ENCODE data around the gene SLFN12L.
"Not testable (repeated sequence)": the region's sequence is repeated elsewhere in the genome, so short reads cannot be mapped to it uniquely, and the experiment has no call there.

SLFN12L gene

DNA sequence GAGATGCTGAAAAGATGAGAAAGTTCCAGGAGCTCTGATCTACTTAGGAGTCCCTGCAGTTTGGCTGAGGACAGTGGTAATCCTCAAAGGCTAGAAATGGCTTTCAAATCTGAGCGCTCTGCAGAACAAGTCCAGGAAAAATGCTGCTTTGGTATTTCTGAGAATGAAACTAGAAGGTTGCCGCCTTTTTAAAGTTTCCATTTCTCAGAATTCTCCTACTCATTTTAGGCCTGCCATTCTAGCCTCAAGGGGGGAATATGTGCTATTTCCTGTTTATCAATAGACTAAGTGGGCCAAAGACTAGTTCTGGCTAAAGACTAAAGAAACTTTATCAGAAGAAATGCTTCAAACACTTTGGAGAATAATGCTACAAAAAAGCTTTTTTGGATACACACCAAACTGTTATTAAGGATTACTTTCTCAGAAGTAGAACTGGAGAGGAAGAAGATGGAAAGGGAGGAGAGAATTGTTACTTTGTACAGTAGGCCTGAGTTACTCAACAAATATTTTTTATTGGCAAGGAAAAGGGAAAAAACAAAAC lies at the start of gene SLFN12L:
SLFN12L (minus strand) TSS at position 78 of the 541 bp plus-strand sequence. CDS start 15,314 bp downstream, outside the sequence.
- no peak for DNase-seq

GRCh38 chr17:35586569-35587073 lies 49.1 kb upstream of the SLFN12L start:
- no peak for DNase-seq

DNA sequence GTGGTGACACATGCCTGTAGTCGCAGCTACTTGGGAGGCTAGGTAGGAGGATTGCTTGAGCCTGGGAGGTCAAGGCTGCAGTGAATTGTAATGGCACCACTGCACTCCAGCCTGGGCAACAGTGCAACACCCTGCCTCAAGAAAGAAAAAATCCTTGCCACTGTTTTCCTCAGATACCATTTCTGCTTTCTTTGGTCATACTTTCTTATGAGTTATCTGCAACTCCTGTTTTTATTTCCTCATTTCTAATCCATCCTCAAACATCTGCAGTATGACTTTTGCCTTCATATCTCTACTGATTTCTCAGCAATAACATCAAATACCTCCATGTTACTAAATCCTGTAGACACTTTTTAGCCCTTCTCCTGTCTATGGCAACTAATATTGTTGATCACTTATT lies 46.6 kb upstream of the SLFN12L start:
- DNase-seq = no peak

DNA sequence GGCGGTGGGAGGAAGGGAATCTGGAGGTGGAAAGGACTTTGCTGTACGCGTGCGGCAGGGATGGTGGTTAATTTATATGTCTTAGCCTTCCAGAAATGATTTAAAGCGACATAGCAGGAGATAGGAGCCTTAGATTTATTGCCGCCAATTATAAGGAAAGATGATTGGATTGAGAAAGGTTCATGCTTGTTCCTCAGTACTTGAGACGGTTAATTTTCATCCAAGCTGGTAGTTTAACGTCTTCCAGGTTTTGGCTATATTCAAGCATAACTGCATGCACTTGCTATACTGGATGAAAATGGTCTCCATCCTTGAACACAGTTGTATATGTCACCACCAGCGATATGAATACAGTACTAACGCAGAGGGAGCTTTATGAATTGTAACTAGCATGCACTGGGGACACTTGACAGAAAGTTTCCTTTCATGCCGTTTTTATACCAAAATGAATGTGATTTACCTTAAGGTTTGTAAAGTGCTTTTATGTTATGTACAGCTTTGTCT lies 41.5 kb upstream of the SLFN12L start:
- peak in 1 of 3 experiments; percentile 26 for DNase-seq

DNA sequence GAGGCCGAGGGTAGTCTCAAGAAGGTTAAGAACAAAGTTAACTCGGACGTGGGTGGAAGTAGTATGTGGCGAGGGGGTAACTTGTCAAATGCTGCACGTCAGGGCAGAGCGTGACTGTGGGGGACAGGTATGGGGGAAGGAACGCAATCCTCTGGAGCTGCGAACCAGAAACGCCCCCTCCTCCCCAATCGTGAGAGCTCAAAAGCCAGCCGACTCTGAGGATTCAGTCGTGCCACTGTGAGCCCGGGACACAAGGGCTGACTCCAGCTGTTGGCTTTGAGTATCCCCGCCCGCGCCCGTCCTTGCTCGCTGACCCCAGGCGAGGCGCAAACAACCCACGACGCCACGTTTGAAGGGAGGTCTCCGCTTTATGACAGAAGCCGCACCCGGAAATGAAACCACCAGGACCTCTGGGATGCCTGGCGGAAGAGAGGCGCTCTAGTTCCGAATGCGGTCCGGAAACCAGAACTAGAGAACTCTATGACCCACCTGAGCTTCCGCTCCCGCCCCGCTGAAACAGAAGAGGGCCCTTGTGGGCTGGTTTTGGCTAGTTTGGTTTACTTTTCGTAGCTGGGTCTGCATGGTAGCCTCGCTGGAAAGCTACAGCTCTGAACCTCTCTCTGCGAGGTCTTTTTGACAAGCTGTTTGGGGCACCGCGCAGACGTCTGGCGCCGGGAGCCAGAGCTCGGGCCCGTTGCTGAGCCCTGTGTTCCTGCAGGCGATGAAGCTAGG lies 40.9 kb upstream of the SLFN12L start, which contains the start of gene PEX12:
PEX12 (minus strand) TSS at position 375 of the 732 bp plus-strand sequence. CDS start 550 bp downstream, outside the sequence.
- DNase-seq = peak; percentile 85 to 95 (median 94)

- DNase-seq = no peak
Measured at GRCh38 chr17:35577830-35578196, 40.3 kb upstream of the SLFN12L start.

GRCh38 chr17:35575759-35576158 lies 38.3 kb upstream of the SLFN12L start:
- DNase-seq = no peak

GRCh38 chr17:35569405-35569804 lies 31.9 kb upstream of the SLFN12L start:
- DNase-seq = no peak

GRCh38 chr17:35568561-35568960 lies 31.1 kb upstream of the SLFN12L start:
- no peak for DNase-seq

- DNase-seq = peak in 1 of 3 experiments; percentile 43
Measured at GRCh38 chr17:35566968-35567367, 29.5 kb upstream of the SLFN12L start.

DNA sequence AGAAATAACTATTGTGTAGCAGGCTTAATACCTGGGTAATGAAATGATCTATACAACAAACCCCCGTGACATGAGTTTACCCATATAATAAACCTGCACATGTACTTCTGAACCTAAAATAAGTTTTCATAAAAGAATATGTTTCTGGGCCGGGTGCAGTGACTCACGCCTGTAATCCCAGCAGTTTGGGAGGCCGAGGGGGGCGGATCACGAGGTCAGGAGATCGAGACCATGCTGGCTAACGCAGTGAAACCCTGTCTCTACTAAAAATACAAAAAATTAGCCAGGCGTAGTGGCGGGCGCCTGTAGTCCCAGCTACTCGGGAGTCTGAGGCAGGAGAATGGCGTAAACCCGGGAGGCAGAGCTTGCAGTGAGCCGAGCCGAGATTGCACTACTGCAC lies 25.7 kb upstream of the SLFN12L start:
- DNase-seq = not testable (repeated sequence)

- DNase-seq = no peak
Measured at GRCh38 chr17:35560703-35561102, 23.2 kb upstream of the SLFN12L start, which contains the start of gene SLFN14. Gene SLFN14 (minus strand): TSS chr17:35560819. CDS start chr17:35558062, 2,757 bp downstream.

DNA sequence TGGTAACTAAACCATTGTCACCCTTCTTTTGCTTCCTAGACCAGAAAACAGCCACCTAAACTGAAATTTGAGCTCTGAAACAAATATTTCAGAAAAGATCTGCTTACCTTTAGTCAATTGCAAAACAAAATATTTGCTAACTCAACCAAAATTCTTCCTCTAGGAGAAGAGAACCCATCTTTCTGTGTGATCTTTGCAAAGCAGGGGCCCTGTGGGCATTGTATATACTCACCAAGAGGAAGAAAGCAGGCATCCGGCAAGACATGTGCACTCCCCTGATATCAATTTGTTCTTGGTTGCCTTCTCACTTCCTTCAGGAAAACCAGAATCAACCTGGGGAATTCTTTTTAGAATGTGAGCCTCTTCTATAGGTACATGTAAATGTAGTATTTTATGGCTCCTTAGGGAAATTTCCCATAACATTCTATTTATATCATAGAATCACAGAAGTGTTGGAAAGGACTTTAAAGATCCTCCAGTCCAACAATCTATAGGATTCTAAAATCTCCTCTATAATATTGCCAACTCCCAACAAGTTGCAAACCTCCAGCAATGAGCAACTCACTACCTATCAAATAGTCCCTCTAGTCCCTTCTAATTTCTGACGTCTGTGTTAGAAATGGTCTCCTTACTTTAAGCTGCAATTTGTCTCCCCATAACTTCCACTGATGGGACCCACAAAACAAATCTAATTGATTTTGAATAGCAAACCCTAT lies 22.2 kb upstream of the SLFN12L start:
- DNase-seq = no peak

DNA sequence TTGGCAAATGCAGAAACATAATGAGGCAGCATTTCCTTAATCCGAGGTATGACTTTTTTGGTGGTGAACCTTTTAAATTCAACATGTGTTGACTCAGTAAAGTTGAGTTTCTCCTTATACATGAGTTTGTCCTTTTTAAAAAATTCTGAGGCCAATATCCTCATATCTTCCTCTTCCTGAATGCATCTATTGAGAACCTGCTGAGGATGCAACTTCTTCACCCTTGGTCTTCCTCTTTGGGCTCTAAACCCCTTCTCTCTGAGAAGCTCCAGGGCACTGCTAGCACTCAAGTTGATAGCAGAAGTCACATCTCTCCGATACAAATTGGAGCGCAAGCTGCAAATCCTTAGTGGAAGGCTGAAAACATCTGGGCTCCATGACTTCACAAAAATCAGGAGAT lies 19.9 kb upstream of the SLFN12L start:
- no peak for DNase-seq

- DNase-seq = peak in 1 of 3 experiments; percentile 10
Measured at GRCh38 chr17:35555691-35556090, 18.2 kb upstream of the SLFN12L start.

DNA sequence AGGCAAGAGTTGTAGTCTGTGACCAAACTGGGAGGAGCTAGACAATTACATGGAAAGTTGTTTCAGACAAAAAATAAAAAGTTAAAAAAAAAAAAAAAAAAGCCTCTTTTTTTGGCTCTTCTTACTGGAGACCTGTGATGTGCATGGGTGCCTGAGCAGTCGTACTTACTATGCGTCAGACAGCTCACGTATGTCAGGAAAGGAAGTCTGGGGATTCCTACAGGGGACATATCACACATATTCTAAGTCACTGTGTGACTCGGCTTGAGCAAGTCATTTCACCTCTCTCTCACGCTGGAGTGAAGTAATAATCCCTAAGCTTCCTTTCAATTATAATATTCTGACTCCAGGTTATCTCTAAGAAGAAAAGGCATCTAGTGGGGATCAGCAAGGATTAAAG lies 17.2 kb upstream of the SLFN12L start:
- no peak for DNase-seq

- DNase-seq = no peak
Measured at GRCh38 chr17:35553310-35553709, 15.8 kb upstream of the SLFN12L start.

GRCh38 chr17:35548978-35549377 lies 11.5 kb upstream of the SLFN12L start:
- DNase-seq = no peak

GRCh38 chr17:35548208-35548810 lies 10.8 kb upstream of the SLFN12L start:
- DNase-seq = no peak

- no peak for DNase-seq
Measured at GRCh38 chr17:35546487-35546886, 9.0 kb upstream of the SLFN12L start.

GRCh38 chr17:35545150-35545549 lies 7.7 kb upstream of the SLFN12L start:
- DNase-seq = no peak

DNA sequence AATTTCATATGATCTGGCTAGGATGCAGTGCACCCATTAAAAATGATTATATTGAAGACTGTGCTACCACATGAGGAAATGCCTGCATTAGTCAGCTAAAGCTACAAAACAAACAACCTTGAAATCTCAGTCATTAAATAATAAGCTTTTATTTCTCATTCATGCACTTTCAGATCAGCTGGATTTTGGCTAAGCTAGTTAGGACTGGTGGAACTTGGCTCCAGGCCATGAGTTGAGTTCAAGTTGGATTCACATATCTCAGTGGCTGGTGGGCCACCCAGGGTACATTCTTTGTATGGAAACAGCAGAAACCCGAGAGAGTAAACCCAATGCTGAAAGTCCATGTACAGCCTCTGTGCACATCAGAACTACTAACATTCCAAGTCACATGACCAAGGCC lies 6.4 kb upstream of the SLFN12L start:
- no peak for DNase-seq

- no peak for DNase-seq
Measured at GRCh38 chr17:35542990-35543389, 5.5 kb upstream of the SLFN12L start.

All from NCI-H1417 (cell line).